Ovary (tissue), 3 donors: ENCODE measurements around the gene ITGAD.

Source experiments
- CTCF ChIP-seq, 3 donors: fragments of 450-650 bp in 2 of 3; fragments of 200-600 bp in 1 of 3; IDR thresholded peaks; one replicate each; pipeline versions ENCODE4 v1.5.1 to v1.8.0; 2016 to 2022; ENCODE audit warnings: antibody characterized with exemption in 3 of 3, mild to moderate bottlenecking in 1 of 3
- EP300 ChIP-seq: sonication (generic); formaldehyde crosslinking; IDR thresholded peaks from one replicate; pipeline ENCODE4 v1.6.1; 2017; ENCODE audit warnings: antibody characterized with exemption
- donor health status: DM: no; HTN: no; CAD: no.

GRCh38 chr16:31360251-31360650, 32.9 kb upstream of the ITGAD start:
- TF ChIP-seq CTCF (IDR thresholded peaks at IDR 0.05) (no peak), EP300 (no peak)
